B cell (primary cell): Measurements from ENCODE around the gene GPR78. TPM values are rescaled to one million over a fixed set of nuclear protein-coding genes. Genes with fewer than 3 reads are reported as not detected.

ENCODE experiments used
- ATAC-seq: fragments of 200-7000 bp; cut with Tn5 transposase; one replicate; pipeline ENCODE4 v1.10.0; 2021; ENCODE audit warnings: low read depth, mild to moderate bottlenecking, moderate number of reproducible peaks, moderate library complexity
- CTCF ChIA-PET: fragments of 350-600 bp; sonication (Branson Sonifier 250); formaldehyde crosslinking; loops from one replicate; lab custom pipeline; 2021; ENCODE audit warnings: antibody characterized with exemption, inconsistent platforms; lab: Charles Lee
- POLR2A ChIA-PET: fragments of 350-600 bp; sonication (Branson Sonifier 250); formaldehyde crosslinking; loops from one replicate; lab custom pipeline; 2021; ENCODE audit warnings: antibody characterized with exemption; lab: Charles Lee
- DNase-seq: peaks from one replicate; pipeline ENCODE4 v3.0.0; 2013
- H2AFZ ChIP-seq: 2 replicates; pipeline ENCODE4 v1.6.1; 2012; ENCODE audit warnings: mild to moderate bottlenecking, low read depth, low read length; ENCODE audit not compliant: insufficient read depth, poor library complexity, severe bottlenecking
- H3K27ac ChIP-seq, 2 donors: 1 replicate in 1 of 2; 2 replicates in 1 of 2; pipeline ENCODE4 v1.5.1; 2012 to 2013; ENCODE audit warnings: low read length in 2 of 2, mild to moderate bottlenecking in 2 of 2, moderate library complexity in 1 of 2
- H3K27me3 ChIP-seq, 4 experiments: fragments of 200-600 bp in 1 of 4; sonication (generic) in 1 of 4; replicated peaks in 1 of 4; 1 replicate in 2 of 4; 2 replicates in 2 of 4; pipeline versions ENCODE4 v1.6.1 to v1.7.0; 2013 to 2016; ENCODE audit warnings: low read length in 3 of 4, mild to moderate bottlenecking in 2 of 4, mixed read lengths in 1 of 4, moderate library complexity in 1 of 4; ENCODE audit not compliant: insufficient read depth in 4 of 4, control insufficient read depth in 3 of 4; ENCODE audit errors: control extremely low read depth in 1 of 4
- H3K36me3 ChIP-seq, 2 experiments: replicated peaks in 1 of 2; 1 replicate in 1 of 2; 2 replicates in 1 of 2; pipeline versions ENCODE4 v1.6.1 to v1.7.1; 2013; ENCODE audit warnings: low read length in 1 of 2; ENCODE audit not compliant: insufficient read depth in 2 of 2, control insufficient read depth in 1 of 2; ENCODE audit errors: control extremely low read depth in 1 of 2, extremely low read depth in 1 of 2
- H3K4me1 ChIP-seq, 2 donors: fragments of 200-600 bp in 1 of 2; sonication (generic) in 1 of 2; 1 replicate in 1 of 2; 2 replicates in 1 of 2; pipeline versions ENCODE4 v1.5.1 to v1.6.1; 2013 to 2017; ENCODE audit warnings: low read length in 2 of 2; ENCODE audit not compliant: control insufficient read depth in 2 of 2, insufficient read depth in 2 of 2
- H3K4me2 ChIP-seq: replicated peaks from 2 replicates; pipeline ENCODE3; 2012; ENCODE audit warnings: mild to moderate bottlenecking, low read depth, low read length; ENCODE audit not compliant: poor library complexity, severe bottlenecking
- H3K4me3 ChIP-seq, 5 experiments: fragments of 200-600 bp in 1 of 5; sonication (generic) in 1 of 5; 1 replicate in 3 of 5; 2 replicates in 2 of 5; pipeline versions ENCODE4 v1.5.1 to v1.7.0; 2011 to 2016; ENCODE audit warnings: low read length in 4 of 5, mild to moderate bottlenecking in 4 of 5, low read depth in 2 of 5, control low read depth in 1 of 5, moderate library complexity in 1 of 5; ENCODE audit not compliant: insufficient read depth in 1 of 5; ENCODE audit errors: control extremely low read depth in 1 of 5, extremely low read depth in 1 of 5
- H3K79me2 ChIP-seq: fragments of 200-600 bp; sonication (generic); one replicate; pipeline ENCODE4 v1.6.0; 2016; ENCODE audit warnings: low read length; ENCODE audit not compliant: control insufficient read depth, insufficient read depth
- H3K9ac ChIP-seq: fragments of 200-600 bp; sonication (generic); 2 replicates; pipeline ENCODE4 v1.6.1; 2017; ENCODE audit warnings: mild to moderate bottlenecking, low read length, moderate library complexity
- H3K9me3 ChIP-seq, 3 donors: one replicate each; pipeline versions ENCODE4 v1.6.1 to v1.7.1; 2013; ENCODE audit warnings: low read length in 2 of 3; ENCODE audit not compliant: control insufficient read depth in 2 of 3, insufficient read depth in 1 of 3; ENCODE audit errors: control extremely low read depth in 1 of 3
- H4K20me1 ChIP-seq: 2 replicates; pipeline ENCODE4 v1.6.0; 2012; ENCODE audit warnings: mild to moderate bottlenecking, low read length; ENCODE audit not compliant: insufficient read depth, control insufficient read depth, poor library complexity, severe bottlenecking
- H3K27ac Mint-ChIP-seq: one replicate; pipeline ENCODE4 v1.8.0; 2021; ENCODE audit warnings: mixed read lengths
- H3K27me3 Mint-ChIP-seq: one replicate; pipeline ENCODE4 v1.8.0; 2021; ENCODE audit warnings: mixed read lengths
- H3K4me1 Mint-ChIP-seq: one replicate; pipeline ENCODE4 v1.8.0; 2021; ENCODE audit warnings: mixed read lengths
- H3K4me3 Mint-ChIP-seq: one replicate; pipeline ENCODE4 v1.8.0; 2021; ENCODE audit warnings: mixed read lengths
- H3K9me3 Mint-ChIP-seq: one replicate; pipeline ENCODE4 v1.8.0; 2022; ENCODE audit warnings: mixed read lengths; ENCODE audit not compliant: insufficient read depth
- EZH2 ChIP-seq: IDR thresholded peaks from 2 replicates; pipeline ENCODE4 v1.6.1; 2012; ENCODE audit warnings: borderline replicate concordance, low read depth, mild to moderate bottlenecking, moderate library complexity, low read length; ENCODE audit not compliant: insufficient read depth, poor library complexity, severe bottlenecking
- WGBS: methylation state at CpG from one replicate; pipeline ENCODE4 v1.1.5; 2013; ENCODE audit warnings: missing lambda C conversion rate; ENCODE audit not compliant: insufficient coverage; 5-methylcytosine and 5-hydroxymethylcytosine counted together
- intact Hi-C: fragments of 100-400 bp; cut with micrococcal nuclease; formaldehyde crosslinking; loops from one replicate; pipeline ENCODE4 v1.10.0; 2022
- polyA plus RNA-seq: library from polyadenylated mRNA; depleted of rRNA; stranded (reverse); fragments of >200 nt; gene quantifications from 2 replicates; pipeline ENCODE4 v1.2.3, GENCODE V29; 2012
- total RNA-seq, 2 donors: library from RNA; stranded (reverse); fragments of 120-200 nt in 1 of 2; gene quantifications; 1 replicate in 1 of 2; 2 replicates in 1 of 2; pipeline versions ENCODE4 v1.2.3 to v1.2.4, GENCODE V29; 2013 to 2022
- TF ChIP-seq, protein P1 (sequence below): fragments of 200-600 bp; IDR thresholded peaks from one replicate; pipeline ENCODE4 v1.8.0; 2022; ENCODE audit warnings: antibody characterized with exemption, mild to moderate bottlenecking

The GPR78 gene
- total and polyA plus RNA-seq, 2 donors (not counting 1 experiment from before 2014, with no cell fraction given) = not detected

DNA sequence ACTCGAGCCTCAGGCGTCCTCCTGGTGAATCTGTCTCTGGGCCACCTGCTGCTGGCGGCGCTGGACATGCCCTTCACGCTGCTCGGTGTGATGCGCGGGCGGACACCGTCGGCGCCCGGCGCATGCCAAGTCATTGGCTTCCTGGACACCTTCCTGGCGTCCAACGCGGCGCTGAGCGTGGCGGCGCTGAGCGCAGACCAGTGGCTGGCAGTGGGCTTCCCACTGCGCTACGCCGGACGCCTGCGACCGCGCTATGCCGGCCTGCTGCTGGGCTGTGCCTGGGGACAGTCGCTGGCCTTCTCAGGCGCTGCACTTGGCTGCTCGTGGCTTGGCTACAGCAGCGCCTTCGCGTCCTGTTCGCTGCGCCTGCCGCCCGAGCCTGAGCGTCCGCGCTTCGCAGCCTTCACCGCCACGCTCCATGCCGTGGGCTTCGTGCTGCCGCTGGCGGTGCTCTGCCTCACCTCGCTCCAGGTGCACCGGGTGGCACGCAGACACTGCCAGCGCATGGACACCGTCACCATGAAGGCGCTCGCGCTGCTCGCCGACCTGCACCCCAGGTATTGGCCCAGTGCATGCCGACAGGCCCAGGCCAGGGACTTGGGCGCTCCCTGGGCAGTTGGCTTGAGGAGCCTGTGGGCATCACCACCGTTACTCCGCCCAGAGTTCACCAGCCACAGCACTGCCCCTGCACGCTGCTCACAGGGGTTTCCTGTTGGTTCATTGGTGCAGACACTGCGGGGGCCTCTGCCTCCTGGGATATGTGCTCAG, 1.1 kb downstream of the GPR78 start:
- Histone ChIP-seq H3K9me3 (peaks cover 0 to 18% (median 0%) of the 10 kb centered on the region in 3 donors), H3K4me3 (no peak overlapping the region), H3K27me3 (peaks cover 0 to 3% (median 0%) of the 10 kb centered on the region in 4 experiments), H3K4me2 (no peak overlapping the region), H4K20me1 (no peaks in the 10 kb centered on the region), H3K4me1 (no peaks in the 10 kb centered on the region), H2AFZ (no peak overlapping the region), H3K27ac (no peak overlapping the region), H3K9ac (no peak overlapping the region), H3K36me3 (no peaks in the 10 kb centered on the region), H3K79me2 (no peaks in the 10 kb centered on the region)
- CTCF ChIA-PET = no interaction called here
- no peak overlapping the region for H3K27ac Mint-ChIP-seq
- H3K4me3 Mint-ChIP-seq = no peak overlapping the region
- TF ChIP-seq, protein P1, sequence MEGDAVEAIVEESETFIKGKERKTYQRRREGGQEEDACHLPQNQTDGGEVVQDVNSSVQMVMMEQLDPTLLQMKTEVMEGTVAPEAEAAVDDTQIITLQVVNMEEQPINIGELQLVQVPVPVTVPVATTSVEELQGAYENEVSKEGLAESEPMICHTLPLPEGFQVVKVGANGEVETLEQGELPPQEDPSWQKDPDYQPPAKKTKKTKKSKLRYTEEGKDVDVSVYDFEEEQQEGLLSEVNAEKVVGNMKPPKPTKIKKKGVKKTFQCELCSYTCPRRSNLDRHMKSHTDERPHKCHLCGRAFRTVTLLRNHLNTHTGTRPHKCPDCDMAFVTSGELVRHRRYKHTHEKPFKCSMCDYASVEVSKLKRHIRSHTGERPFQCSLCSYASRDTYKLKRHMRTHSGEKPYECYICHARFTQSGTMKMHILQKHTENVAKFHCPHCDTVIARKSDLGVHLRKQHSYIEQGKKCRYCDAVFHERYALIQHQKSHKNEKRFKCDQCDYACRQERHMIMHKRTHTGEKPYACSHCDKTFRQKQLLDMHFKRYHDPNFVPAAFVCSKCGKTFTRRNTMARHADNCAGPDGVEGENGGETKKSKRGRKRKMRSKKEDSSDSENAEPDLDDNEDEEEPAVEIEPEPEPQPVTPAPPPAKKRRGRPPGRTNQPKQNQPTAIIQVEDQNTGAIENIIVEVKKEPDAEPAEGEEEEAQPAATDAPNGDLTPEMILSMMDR = no peak
- TF ChIP-seq EZH2 = no peak
- POLR2A ChIA-PET = no interaction called here
- 68% methylated on average over 66 of the region's 66 CpGs for WGBS
- no peaks in the 10 kb centered on the region for H3K9me3 Mint-ChIP-seq
- no peak for DNase-seq
- intact Hi-C loops = no loop called here
- H3K4me1 Mint-ChIP-seq = no peaks in the 10 kb centered on the region
- peaks cover 17% of the 10 kb centered on the region for H3K27me3 Mint-ChIP-seq
- no peak for ATAC-seq

DNA sequence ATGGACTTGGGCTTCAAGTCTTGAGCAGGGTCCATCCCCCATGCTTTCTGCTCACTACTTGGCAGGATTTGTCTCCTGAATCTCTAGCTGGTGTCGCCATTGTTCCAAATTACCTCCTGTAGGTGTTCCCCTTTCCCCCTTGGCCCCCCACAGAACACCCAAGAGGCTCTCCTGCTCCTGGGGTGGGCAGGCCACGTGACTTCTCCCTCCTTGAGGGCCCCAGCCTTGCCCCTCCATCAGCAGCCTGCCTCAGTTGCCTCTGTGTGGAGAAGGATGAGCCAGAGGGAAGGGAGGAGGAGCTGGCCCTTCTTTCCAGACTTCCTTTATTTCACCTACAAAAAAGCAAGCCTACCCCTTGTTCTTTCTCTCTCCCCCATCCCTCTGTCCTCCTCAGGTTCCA, 1.8 kb downstream of the GPR78 start:
- no peak overlapping the region for H3K4me3 ChIP-seq
- no peak for DNase-seq
- H3K27me3 Mint-ChIP-seq = peaks cover 14% of the 10 kb centered on the region

More for the DNA sequence above, 1.8 kb downstream of the GPR78 start:
- Histone ChIP-seq H2AFZ (no peak overlapping the region), H3K27me3 (peaks cover 0 to 3% (median 0%) of the 10 kb centered on the region in 4 experiments), H3K4me1 (no peaks in the 10 kb centered on the region), H3K9ac (no peak overlapping the region), H3K36me3 (no peaks in the 10 kb centered on the region), H3K79me2 (no peaks in the 10 kb centered on the region), H3K4me2 (no peak overlapping the region), H3K9me3 (peaks cover 0 to 18% (median 0%) of the 10 kb centered on the region in 3 donors), H4K20me1 (no peaks in the 10 kb centered on the region), H3K27ac (no peak overlapping the region)
- no peak overlapping the region for H3K27ac Mint-ChIP-seq
- no peaks in the 10 kb centered on the region for H3K9me3 Mint-ChIP-seq
- WGBS = 75% methylated on average over 1 of the region's 2 CpGs
- POLR2A ChIA-PET = no interaction called here
- CTCF ChIA-PET = no interaction called here
- no peak for ATAC-seq
- TF ChIP-seq, protein P1 = no peak
- no peak for TF ChIP-seq EZH2
- H3K4me1 Mint-ChIP-seq = no peaks in the 10 kb centered on the region
- H3K4me3 Mint-ChIP-seq = no peak overlapping the region
- intact Hi-C loops = no loop called here
